HG03064 (cell line): ENCODE measurements around the gene ZNF750.

Experiments
- ATAC-seq: cut with Tn5 transposase; IDR thresholded peaks from one replicate; pipeline ENCODE4 v1.9.1; 2021; ENCODE audit warnings: low read depth; ENCODE audit not compliant: unreplicated experiment

ZNF750 gene

DNA sequence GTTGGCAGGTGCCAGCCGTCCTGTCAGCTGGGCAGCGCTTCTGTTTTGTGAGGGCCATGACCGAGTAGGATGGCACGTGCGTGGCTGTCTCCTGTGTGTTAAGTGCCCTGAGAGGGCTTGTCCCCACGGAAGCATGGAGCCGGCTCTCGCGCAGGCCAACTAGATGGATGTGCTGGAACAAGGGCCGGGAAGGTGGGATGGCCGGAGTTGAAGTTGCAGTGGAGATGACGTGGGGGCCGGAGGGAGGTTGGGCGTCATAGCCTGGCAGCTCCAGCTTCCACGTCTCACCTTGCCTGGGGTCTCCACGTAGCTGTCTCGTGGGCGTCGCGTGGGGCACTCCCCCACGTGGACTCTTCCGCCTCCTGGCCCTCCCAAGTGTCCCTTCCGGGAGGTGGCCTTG lies 60.3 kb downstream of the ZNF750 start:
- ATAC-seq = no peak
